CD4-positive, alpha-beta T cell treated with Interleukin-15 for 1 hour (primary cell): ENCODE measurements around the gene ZNF579.
"Not testable (repeated sequence)": the region's sequence is repeated elsewhere in the genome, so short reads cannot be mapped to it uniquely, and the experiment has no call there.

Source experiments
- DNase-seq: peaks from one replicate; pipeline ENCODE4 v3.0.0-alpha.2; 2020

ZNF579 gene

GRCh38 chr19:55536951-55537740, 43.5 kb downstream of the ZNF579 start, which contains the start of gene SBK2:
Gene SBK2, minus strand, starts transcription at chr19:55537133. Its CDS starts 839 bp downstream, at chr19:55536294.
- DNase-seq = no peak

- DNase-seq = no peak
Measured at GRCh38 chr19:55536366-55536765, 44.3 kb downstream of the ZNF579 start.

- DNase-seq = no peak
Measured at GRCh38 chr19:55535965-55536350, 44.7 kb downstream of the ZNF579 start.

- no peak for DNase-seq
Measured at GRCh38 chr19:55535173-55535964, 45.3 kb downstream of the ZNF579 start.

- DNase-seq = not testable (repeated sequence)
Measured at GRCh38 chr19:55534280-55534679, 46.4 kb downstream of the ZNF579 start.

- no peak for DNase-seq
Measured at GRCh38 chr19:55530996-55531395, 49.7 kb downstream of the ZNF579 start.

- no peak for DNase-seq
Measured at GRCh38 chr19:55529636-55530234, 50.9 kb downstream of the ZNF579 start.

- no peak for DNase-seq
Measured at GRCh38 chr19:55528030-55528803, 52.4 kb downstream of the ZNF579 start.

GRCh38 chr19:55527197-55528029, 53.2 kb downstream of the ZNF579 start:
- DNase-seq = no peak
